ENCODE data around the gene ZDHHC16. TPM values are rescaled to one million over a fixed set of nuclear protein-coding genes. Genes with fewer than 3 reads are reported as not detected.

Gene ZDHHC16
- total RNA-seq, 1 experiment from 2014 or later, result 43.5 TPM

- Mint-ChIP-seq H3K4me3 (ENCODE audit: unreplicated experiment) (no peak overlapping the region), H3K4me1 (ENCODE audit: low read depth, unreplicated experiment) (no peaks in the 10 kb centered on the region), H3K9me3 (ENCODE audit: unreplicated experiment) (no peaks in the 10 kb centered on the region), H3K27me3 (ENCODE audit: insufficient read depth, unreplicated experiment) (no peaks in the 10 kb centered on the region), H3K36me3 (ENCODE audit: insufficient read depth, unreplicated experiment) (peaks cover 51% of the 10 kb centered on the region), H3K27ac (ENCODE audit: unreplicated experiment) (no peak overlapping the region)
- DNase-seq, result no peak
- Histone ChIP-seq H3K4me1 (peaks cover 6% of the 10 kb centered on the region), H3K36me3 (ENCODE audit: control insufficient read depth, insufficient read depth, low read length) (no peaks in the 10 kb centered on the region; the same call in 1 of the 2 replicates), H3K9me3 (no peaks in the 10 kb centered on the region), H3K4me3 (ENCODE audit: low read depth, low read length) (no peak overlapping the region), H3K27me3 (replicated peaks; ENCODE audit: control insufficient read depth, insufficient read depth, low read length) (no peaks in the 10 kb centered on the region)
- ChIA-PET CTCF (no interaction called here), POLR2A (no interaction called here)
- BruUV-seq (replicated peaks), result TSS peak; percentile 46
- TF ChIP-seq CTCF (IDR thresholded peaks at IDR 0.05; ENCODE audit: insufficient read depth in 1 of 2, low read depth in 1 of 2, low read length in 1 of 2, severe bottlenecking in 1 of 2, unreplicated experiment in 1 of 2), result no peak
- intact Hi-C loops (cut with micrococcal nuclease; ENCODE audit: unreplicated experiment), result no loop called here
Measured at GRCh38 chr10:97444212-97444611, 1.8 kb upstream of the ZDHHC16 start.

- Mint-ChIP-seq H3K36me3 (ENCODE audit: insufficient read depth, unreplicated experiment) (peaks cover 45% of the 10 kb centered on the region), H3K4me3 (ENCODE audit: unreplicated experiment) (peak overlapping the region; percentile 94), H3K27me3 (ENCODE audit: insufficient read depth, unreplicated experiment) (no peaks in the 10 kb centered on the region), H3K4me1 (ENCODE audit: low read depth, unreplicated experiment) (no peaks in the 10 kb centered on the region), H3K9me3 (ENCODE audit: unreplicated experiment) (no peaks in the 10 kb centered on the region), H3K27ac (ENCODE audit: unreplicated experiment) (peak overlapping the region; percentile 85)
- Histone ChIP-seq H3K27me3 (replicated peaks; ENCODE audit: control insufficient read depth, insufficient read depth, low read length) (no peaks in the 10 kb centered on the region), H3K36me3 (ENCODE audit: control insufficient read depth, insufficient read depth, low read length) (no peaks in the 10 kb centered on the region), H3K9me3 (no peaks in the 10 kb centered on the region), H3K4me3 (ENCODE audit: low read depth, low read length) (peak overlapping the region; percentile 94), H3K4me1 (peaks cover 6% of the 10 kb centered on the region)
- no peak for TF ChIP-seq CTCF (IDR thresholded peaks at IDR 0.05; ENCODE audit: insufficient read depth in 1 of 2, low read depth in 1 of 2, low read length in 1 of 2, severe bottlenecking in 1 of 2, unreplicated experiment in 1 of 2)
- no peak for DNase-seq
- intact Hi-C loops (cut with micrococcal nuclease; ENCODE audit: unreplicated experiment), result no loop called here
- no TSS peak for BruUV-seq (replicated peaks)
- ChIA-PET POLR2A (no interaction called here), CTCF (no interaction called here)
Measured at GRCh38 chr10:97445357-97445721, 636 bp upstream of the ZDHHC16 start.

- peaks cover 54% of the 10 kb centered on the region for H3K36me3 Mint-ChIP-seq (ENCODE audit: insufficient read depth, unreplicated experiment)
- H3K4me3 Mint-ChIP-seq (ENCODE audit: unreplicated experiment), result no peak overlapping the region
- Histone ChIP-seq H3K4me1 (peaks cover 6% of the 10 kb centered on the region), H3K9me3 (no peaks in the 10 kb centered on the region), H3K4me3 (ENCODE audit: low read depth, low read length) (no peak overlapping the region), H3K36me3 (ENCODE audit: control insufficient read depth, insufficient read depth, low read length) (peaks cover 2% of the 10 kb centered on the region; the same call in 1 of the 2 replicates), H3K27me3 (replicated peaks; ENCODE audit: control insufficient read depth, insufficient read depth, low read length) (no peaks in the 10 kb centered on the region)
- POLR2A ChIA-PET, result no interaction called here
- H3K9me3 Mint-ChIP-seq (ENCODE audit: unreplicated experiment), result no peaks in the 10 kb centered on the region
- CTCF ChIA-PET, result no interaction called here
- no peak overlapping the region for H3K27ac Mint-ChIP-seq (ENCODE audit: unreplicated experiment)
- DNase-seq, result no peak
- intact Hi-C loops (cut with micrococcal nuclease; ENCODE audit: unreplicated experiment), result no loop called here
- H3K27me3 Mint-ChIP-seq (ENCODE audit: insufficient read depth, unreplicated experiment), result no peaks in the 10 kb centered on the region
- TF ChIP-seq CTCF (IDR thresholded peaks at IDR 0.05; ENCODE audit: insufficient read depth in 1 of 2, low read depth in 1 of 2, low read length in 1 of 2, severe bottlenecking in 1 of 2, unreplicated experiment in 1 of 2), result no peak
- no peaks in the 10 kb centered on the region for H3K4me1 Mint-ChIP-seq (ENCODE audit: low read depth, unreplicated experiment)
- BruUV-seq (replicated peaks), result no TSS peak
Measured at GRCh38 chr10:97450828-97451227, 4.9 kb downstream of the ZDHHC16 start.

All from Caco-2 (cell line).